ENCODE results near the gene XPO1. TPM values are rescaled to one million over a fixed set of nuclear protein-coding genes. Genes with fewer than 3 reads are reported as not detected.
A peak's percentile ranks its signal among the peaks of the same experiment; 100 is the strongest.
"Not testable (repeated sequence)": the region's sequence is repeated elsewhere in the genome, so short reads cannot be mapped to it uniquely, and the experiment has no call there.

Gene XPO1
- total and polyA plus RNA-seq, 2 donors (not counting 3 experiments of a cell fraction or from before 2014, with no cell fraction given) = 46.7 to 166 TPM

DNA sequence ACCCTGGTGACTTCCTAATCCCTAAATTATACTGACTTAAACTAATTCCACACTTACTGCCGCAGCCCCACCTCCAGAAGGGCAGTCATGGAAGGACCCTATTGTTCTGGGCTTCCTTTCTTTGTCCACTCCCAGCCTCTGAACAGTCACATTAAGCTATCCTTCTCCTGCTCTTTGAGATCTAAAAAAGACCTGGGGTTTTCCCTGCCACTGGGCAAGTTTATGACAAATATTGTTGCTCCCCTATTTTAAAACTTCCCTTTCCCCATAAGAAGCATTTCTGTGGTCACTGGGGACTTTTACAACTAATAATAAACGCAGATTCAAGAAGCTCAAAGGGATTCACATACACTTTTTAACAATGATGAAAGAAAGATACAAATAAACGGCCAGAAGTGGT is 47.2 kb upstream of the XPO1 start:
- Histone ChIP-seq H3K4me1 (ENCODE audit: control insufficient read depth, extremely low read depth, insufficient read depth, low read length) (no peaks in the 10 kb centered on the region), H4K20me1 (replicated peaks; ENCODE audit: control insufficient read depth, extremely low read depth, insufficient read depth, low read length) (no peaks in the 10 kb centered on the region), H3K4me2 (ENCODE audit: insufficient read depth, low read length) (no peak overlapping the region), H3K9me3 (replicated peaks; ENCODE audit: control insufficient read depth, insufficient read depth, low read length) (no peaks in the 10 kb centered on the region), H3K36me3 (ENCODE audit: control insufficient read depth in 2 of 2, extremely low read depth in 1 of 2, insufficient read depth in 2 of 2, low read length in 2 of 2) (no peaks in the 10 kb centered on the region), H2AFZ (ENCODE audit: low read depth, low read length) (no peak overlapping the region), H3K4me3 (replicated peaks in 1 of 3; ENCODE audit: insufficient read depth in 1 of 3, low read depth in 1 of 3, low read length in 3 of 3) (no peak overlapping the region), H3K27ac (ENCODE audit: insufficient read depth, low read depth, low read length) (no peak overlapping the region), H3K9me1 (replicated peaks; ENCODE audit: control insufficient read depth, extremely low read depth, insufficient read depth, low read length) (no peaks in the 10 kb centered on the region), H3K27me3 (ENCODE audit: control insufficient read depth in 2 of 2, insufficient read depth in 2 of 2, low read length in 2 of 2) (no peaks in the 10 kb centered on the region), H3K9ac (replicated peaks; ENCODE audit: extremely low read depth, insufficient read depth, low read length) (no peak overlapping the region), H3K79me2 (ENCODE audit: control insufficient read depth, insufficient read depth, low read length) (no peaks in the 10 kb centered on the region)
- intact Hi-C loops (cut with micrococcal nuclease) (loop anchor here (5.0 kb wide), 1 partner anchor 48 kb away; the partner anchor contains the start of gene XPO1), dilution Hi-C loops (cut with MboI; ENCODE audit: extremely low pct_ligation_motif_present, low sequenced_read_pairs) (no loop called here)
- ChIA-PET POLR2A (interaction anchor here (0.7 kb wide), 1 partner anchor 204 kb away, joined by 3 read pairs; no protein-coding TSS in a partner anchor), CTCF (interaction anchor here (0.8 to 1.2 kb wide), 2 partner anchors 39 to 47 kb away, joined by 3 read pairs; partner anchors contain the start of gene XPO1)
- no TSS peak for BruUV-seq (replicated peaks)
- no peak for TF ChIP-seq MYC (IDR thresholded peaks at IDR 0.05; ENCODE audit: low read depth, low read length)
- TF ChIP-seq, protein P1, sequence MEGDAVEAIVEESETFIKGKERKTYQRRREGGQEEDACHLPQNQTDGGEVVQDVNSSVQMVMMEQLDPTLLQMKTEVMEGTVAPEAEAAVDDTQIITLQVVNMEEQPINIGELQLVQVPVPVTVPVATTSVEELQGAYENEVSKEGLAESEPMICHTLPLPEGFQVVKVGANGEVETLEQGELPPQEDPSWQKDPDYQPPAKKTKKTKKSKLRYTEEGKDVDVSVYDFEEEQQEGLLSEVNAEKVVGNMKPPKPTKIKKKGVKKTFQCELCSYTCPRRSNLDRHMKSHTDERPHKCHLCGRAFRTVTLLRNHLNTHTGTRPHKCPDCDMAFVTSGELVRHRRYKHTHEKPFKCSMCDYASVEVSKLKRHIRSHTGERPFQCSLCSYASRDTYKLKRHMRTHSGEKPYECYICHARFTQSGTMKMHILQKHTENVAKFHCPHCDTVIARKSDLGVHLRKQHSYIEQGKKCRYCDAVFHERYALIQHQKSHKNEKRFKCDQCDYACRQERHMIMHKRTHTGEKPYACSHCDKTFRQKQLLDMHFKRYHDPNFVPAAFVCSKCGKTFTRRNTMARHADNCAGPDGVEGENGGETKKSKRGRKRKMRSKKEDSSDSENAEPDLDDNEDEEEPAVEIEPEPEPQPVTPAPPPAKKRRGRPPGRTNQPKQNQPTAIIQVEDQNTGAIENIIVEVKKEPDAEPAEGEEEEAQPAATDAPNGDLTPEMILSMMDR (IDR thresholded peaks at IDR 0.05; ENCODE audit: extremely low read depth in 1 of 2, insufficient read depth in 1 of 2, low read depth in 1 of 2, low read length in 2 of 2) = no peak
- no peak for TF ChIP-seq FOS (IDR thresholded peaks at IDR 0.05; ENCODE audit: borderline replicate concordance, insufficient read depth, low read length)
- TF ChIP-seq POLR2AphosphoS5 (IDR thresholded peaks at IDR 0.05; ENCODE audit: insufficient read depth, low read depth, low read length) = no peak
- TF ChIP-seq JUN (IDR thresholded peaks at IDR 0.05; ENCODE audit: borderline replicate concordance, insufficient read depth, insufficient read length, low read depth) = no peak
- TF ChIP-seq GATA2 (IDR thresholded peaks at IDR 0.05; ENCODE audit: insufficient read depth, insufficient read length, low read depth, low read length) = no peak
- TF ChIP-seq EZH2 (IDR thresholded peaks at IDR 0.05; ENCODE audit: borderline replicate concordance, low read depth, low read length, severe bottlenecking) = no peak
- no peak for TF ChIP-seq POLR2A (IDR thresholded peaks at IDR 0.05; ENCODE audit: low read depth, low read length)
- FAIRE-seq = peak; percentile 85
- peak; percentile 80 for DNase-seq (ENCODE audit: low read depth, low spot score)

DNA sequence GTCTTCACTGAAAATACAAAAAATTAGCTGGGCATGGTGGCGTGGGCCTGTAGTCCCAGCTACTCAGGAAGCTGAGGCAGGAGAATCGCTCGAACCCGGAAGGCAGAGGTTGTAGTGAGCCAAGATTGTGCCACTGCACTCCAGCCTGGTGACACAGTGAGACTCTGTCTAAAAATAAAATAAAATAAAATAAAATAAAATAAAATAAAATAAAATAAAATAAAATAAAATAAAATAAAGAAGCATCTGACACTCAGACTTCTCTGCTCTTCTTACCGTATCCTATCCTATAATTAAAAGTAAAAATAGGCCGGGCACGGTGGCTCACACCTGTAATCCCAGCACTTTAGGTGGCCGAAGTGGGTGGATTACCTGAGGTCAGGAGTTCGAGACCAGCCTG is 46.2 kb upstream of the XPO1 start:
- H3K4me1 ChIP-seq (ENCODE audit: control insufficient read depth, extremely low read depth, insufficient read depth, low read length); H3K79me2 ChIP-seq (ENCODE audit: control insufficient read depth, insufficient read depth, low read length); H2AFZ ChIP-seq (ENCODE audit: low read depth, low read length); H3K9me3 ChIP-seq (replicated peaks; ENCODE audit: control insufficient read depth, insufficient read depth, low read length); H3K27me3 ChIP-seq (ENCODE audit: control insufficient read depth in 2 of 2, insufficient read depth in 2 of 2, low read length in 2 of 2); dilution Hi-C loops (cut with MboI; ENCODE audit: extremely low pct_ligation_motif_present, low sequenced_read_pairs); H4K20me1 ChIP-seq (replicated peaks; ENCODE audit: control insufficient read depth, extremely low read depth, insufficient read depth, low read length); H3K4me3 ChIP-seq (replicated peaks in 1 of 3; ENCODE audit: insufficient read depth in 1 of 3, low read depth in 1 of 3, low read length in 3 of 3); H3K9me1 ChIP-seq (replicated peaks; ENCODE audit: control insufficient read depth, extremely low read depth, insufficient read depth, low read length); DNase-seq (ENCODE audit: low read depth, low spot score); FAIRE-seq; H3K4me2 ChIP-seq (ENCODE audit: insufficient read depth, low read length); POLR2A ChIA-PET; H3K36me3 ChIP-seq (ENCODE audit: control insufficient read depth in 2 of 2, extremely low read depth in 1 of 2, insufficient read depth in 2 of 2, low read length in 2 of 2); H3K27ac ChIP-seq (ENCODE audit: insufficient read depth, low read depth, low read length); intact Hi-C loops (cut with micrococcal nuclease); BruUV-seq (replicated peaks); H3K9ac ChIP-seq (replicated peaks; ENCODE audit: extremely low read depth, insufficient read depth, low read length); CTCF ChIA-PET: not testable (repeated sequence)
